ENCODE results near the gene XKRX.

Gene XKRX

GRCh38 chrX:100883654-100884053 lies 45.1 kb downstream of the XKRX start:
- DNase-seq = no peak

DNA sequence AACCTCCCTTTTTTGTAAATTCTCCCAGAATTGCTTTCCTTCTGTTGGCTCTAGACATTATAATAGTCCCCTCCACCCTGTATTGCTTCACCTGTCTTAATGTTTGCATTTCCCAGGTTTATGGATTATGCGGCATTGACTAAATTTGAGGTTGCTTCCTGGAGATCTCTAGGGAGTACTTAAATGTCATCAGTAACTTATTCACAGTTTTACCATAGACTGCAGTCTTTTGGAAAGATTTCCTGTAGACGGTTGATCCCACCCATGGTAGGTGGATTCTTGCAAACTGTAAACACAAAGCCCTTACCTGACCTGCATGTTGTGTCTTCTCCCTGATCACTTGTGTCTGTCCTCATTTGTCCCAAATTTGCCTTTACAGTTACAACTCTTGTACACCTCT lies 48.3 kb downstream of the XKRX start:
- DNase-seq = no peak

DNA sequence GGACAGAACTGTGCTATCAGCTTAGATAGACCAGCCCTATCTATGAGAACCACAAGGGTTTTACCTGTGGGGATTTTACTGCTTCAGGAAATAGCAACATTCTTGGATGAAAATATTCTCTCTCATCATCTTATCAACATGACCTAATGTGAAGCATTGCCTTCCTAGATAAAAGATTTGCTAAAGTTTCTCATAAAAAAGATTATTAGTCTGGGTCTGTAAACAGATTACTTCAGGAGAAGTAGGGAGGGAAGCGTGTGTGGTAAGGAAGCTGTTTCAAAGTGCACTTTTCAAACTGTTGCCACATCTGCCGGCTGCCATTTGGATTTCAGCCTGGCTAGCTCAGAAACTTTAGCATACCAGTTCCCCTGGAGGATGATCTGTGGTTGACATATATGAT lies 54.4 kb downstream of the XKRX start, which contains the start of gene NOX1:
Gene NOX1, minus strand, starts transcription at position 35 of the 400 bp plus-strand sequence. CDS start 220 bp downstream, outside the sequence.
- no peak for DNase-seq

DNA sequence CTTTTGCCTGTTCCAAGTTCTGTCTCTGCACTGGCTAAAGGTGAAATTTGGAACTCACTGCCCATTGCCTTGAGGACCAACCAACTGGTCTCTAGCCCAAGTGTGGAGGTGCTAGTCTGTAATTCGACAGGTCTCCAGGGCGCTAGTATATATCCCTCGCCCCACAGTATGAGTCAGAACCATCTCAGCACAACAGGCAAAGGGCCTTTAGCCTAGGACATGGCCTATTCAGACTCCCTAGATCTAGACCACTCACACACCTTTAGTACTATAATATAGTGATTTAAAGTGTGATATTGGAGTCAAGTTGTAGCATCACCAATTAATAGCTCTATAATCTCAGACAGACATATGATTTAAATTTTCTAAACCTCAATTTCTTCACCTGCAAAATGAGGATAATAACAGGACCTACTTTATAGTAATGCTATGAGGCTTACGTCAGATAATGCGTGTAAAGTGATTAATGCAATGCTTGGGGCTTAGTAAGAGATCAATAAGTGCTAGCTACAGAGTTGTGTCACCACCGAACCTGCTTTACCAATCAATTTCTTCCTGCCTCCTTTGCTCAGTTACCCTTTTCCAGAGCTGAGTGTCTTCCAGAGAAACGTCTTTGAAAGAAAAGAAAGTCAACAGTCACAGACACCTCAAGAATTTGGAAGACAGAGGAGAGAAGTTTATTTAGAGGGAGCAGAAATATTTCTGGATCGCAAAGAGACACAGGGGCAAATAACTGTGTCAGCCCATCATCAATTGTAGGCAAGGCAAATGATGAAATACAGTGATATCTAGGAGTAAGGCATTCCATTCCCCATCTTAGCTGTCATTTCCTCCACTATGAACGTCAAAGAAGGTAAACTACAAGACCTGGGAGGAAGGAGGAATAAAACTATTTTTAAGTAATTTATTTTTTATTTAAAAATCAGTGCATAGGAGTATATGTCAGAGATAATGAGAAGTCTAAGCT lies 56.8 kb downstream of the XKRX start:
- no peak for DNase-seq

DNA sequence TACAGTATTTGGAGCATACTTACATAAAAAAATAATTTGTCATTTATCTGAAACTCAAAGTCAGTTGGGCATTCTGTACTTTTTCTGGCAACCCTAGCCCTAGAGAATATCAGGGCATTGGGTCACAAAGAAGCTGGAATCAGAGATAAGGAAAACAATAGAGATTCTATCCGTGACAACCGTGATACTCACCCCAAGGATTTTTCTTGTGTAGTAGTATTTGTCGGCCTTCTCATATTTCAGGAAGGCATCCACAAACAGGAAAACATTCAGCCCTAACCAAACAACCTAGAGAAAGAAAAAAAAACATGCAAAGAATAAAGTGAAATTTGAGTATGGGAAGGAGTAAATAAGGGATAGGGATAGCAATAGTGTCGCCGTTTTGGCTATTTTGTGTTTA lies 58.2 kb downstream of the XKRX start:
- no peak for DNase-seq

DNA sequence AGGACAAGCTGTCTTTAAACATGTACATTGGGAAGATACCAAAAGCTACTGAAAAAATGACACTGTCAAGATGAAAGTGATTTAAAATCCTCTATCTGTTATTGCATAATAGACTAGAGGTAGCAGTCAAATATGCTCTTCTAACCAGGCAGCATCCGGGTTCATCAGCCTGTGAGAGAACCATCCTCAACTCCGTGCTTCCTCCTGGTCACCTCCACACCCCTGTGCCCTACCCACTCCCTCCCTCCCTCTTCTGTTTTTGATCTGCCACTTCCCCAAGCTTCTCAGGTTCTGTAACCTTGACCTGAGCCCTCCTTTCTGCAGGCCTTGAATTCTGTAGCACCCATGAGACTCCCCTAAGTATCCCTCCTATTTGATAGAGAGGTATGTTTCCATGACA lies 60.4 kb downstream of the XKRX start:
- no peak for DNase-seq

GRCh38 chrX:100864657-100865391 lies 63.9 kb downstream of the XKRX start:
- no peak for DNase-seq

Measured in SW 1271 (cell line).